GM19452 (cell line): ENCODE measurements around the gene KRT36.

ENCODE experiments used
- ATAC-seq: cut with Tn5 transposase; IDR thresholded peaks from one replicate; pipeline ENCODE4 v1.9.1; 2021; ENCODE audit not compliant: unreplicated experiment

The KRT36 gene

GRCh38 chr17:41480136-41480535 is 9.6 kb downstream of the KRT36 start:
- no peak for ATAC-seq

DNA sequence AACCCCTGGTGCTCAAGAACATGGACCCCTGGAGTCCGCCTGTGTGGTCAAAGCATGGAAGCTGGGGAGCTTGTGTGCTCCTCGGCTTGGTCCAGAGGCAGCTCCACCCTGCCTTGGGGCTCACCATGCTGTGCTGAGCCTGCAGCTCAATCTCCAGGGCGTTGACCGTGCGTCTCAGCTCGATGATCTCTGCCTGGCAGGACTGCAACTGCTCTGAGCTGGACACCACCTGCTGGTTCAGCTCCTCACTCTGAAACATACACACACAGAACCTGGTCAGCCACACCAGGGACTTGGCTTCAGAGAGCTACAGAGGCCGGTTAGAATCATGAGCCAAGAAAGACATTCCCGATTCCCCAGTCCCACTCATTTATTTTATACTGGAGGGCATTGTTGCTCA is 11.5 kb downstream of the KRT36 start:
- no peak for ATAC-seq

- ATAC-seq = no peak
These were observed 12.6 kb downstream of the KRT36 start for GRCh38 chr17:41476866-41477815.

GRCh38 chr17:41475421-41475820 is 14.3 kb downstream of the KRT36 start:
- no peak for ATAC-seq

GRCh38 chr17:41474863-41475262 is 14.8 kb downstream of the KRT36 start:
- no peak for ATAC-seq

GRCh38 chr17:41468346-41468745 is 21.4 kb downstream of the KRT36 start:
- no peak for ATAC-seq

DNA sequence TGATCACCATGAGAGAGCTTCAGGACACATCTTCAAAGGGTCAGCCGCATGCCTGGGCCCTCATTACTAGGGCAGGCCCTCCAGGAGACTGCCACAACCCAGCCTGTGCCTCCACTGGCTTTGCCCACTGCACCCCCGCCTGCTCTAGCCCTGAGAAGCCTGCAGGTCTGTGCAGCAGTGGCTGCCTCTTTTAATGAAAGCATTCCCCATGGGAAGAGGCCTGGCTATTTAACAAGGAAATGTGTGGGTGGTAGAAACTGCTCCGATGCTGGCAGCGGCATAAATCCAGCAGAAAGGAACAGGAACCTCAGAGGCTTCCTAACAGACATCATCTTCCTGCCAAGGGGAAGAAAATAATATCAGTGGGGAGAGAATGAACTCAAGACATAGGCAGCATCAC is 22.1 kb downstream of the KRT36 start:
- no peak for ATAC-seq

- ATAC-seq = no peak
These were observed 22.7 kb downstream of the KRT36 start, which contains the start of gene KRT32 for GRCh38 chr17:41466988-41467387. Gene KRT32 (minus strand): TSS chr17:41467386. CDS start chr17:41467325, 61 bp downstream.

DNA sequence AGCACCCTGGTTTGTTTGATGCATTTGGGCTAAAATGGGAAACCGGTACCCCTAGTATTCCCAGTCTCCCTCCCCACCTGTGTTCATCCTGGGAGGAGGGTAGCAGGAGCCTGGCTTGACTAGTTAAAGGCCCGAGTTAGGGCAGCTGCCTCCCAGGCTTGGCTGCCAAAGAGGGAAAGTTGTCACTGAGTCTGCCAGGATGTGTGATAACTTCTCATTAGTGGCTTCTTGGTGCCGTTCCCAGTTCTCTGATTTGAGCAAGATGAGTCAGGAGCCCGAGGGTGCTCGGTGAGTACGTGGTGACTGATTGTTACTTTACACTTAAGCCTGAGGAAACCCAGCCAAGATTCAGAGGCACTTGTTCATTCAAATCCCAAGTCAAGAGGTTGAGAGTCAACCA is 25.0 kb downstream of the KRT36 start:
- ATAC-seq = no peak

DNA sequence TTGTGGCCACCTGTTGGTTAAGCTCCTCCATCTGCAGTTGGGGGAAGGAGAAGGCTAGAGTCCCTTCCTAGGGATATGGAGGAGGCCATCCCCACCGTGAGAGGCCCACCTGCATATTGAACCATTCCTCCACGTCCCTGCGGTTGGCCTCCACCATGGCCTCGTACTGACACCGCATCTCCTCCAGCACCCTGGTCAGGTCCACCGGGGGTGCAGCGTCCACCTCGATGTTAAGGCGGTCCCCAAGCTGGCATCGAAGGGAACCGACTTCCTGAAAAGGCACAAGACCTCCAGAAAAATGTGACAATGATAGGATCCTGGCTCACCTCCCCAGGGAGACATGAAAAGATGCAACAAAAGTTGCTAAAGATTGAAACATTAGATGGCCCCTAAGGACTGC is 25.5 kb downstream of the KRT36 start:
- no peak for ATAC-seq

DNA sequence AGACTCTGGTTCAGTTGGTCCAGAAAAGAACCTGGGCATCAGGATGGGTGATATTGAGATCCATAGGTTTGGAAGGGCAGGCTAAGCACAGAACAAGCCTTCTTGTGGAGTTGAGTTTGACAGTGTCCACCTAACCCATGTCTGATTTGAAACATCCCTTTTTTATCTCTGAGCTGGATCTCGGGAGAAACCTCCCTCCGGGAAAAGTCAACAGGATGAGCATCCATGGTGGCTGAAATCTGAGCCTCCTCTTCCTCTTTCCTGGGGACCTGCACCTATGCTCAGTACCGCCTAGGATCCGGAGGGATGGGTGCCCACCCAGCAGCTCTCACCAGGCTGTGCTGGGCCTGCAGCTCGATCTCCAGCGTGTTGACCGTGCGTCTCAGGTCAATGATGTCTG is 26.0 kb downstream of the KRT36 start:
- ATAC-seq = no peak

DNA sequence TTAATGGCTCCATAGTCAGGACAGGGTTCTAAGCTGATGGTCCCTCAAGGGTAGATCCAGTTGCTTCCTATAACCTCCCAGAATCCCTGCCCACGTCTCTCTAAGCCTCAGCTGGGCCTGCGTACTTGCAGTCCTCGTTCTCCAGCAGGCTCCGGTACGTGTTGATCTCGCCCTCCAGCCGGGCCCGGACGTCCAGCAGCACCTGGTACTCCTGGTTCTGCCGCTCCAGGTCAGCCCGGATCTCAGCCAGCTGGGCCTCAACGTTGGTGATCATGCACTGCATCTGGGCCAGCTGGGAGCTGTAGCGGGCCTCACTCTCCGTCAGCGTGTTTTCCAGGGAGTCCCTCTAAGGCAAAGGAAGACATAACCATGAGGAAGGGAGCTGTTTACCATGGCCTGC is 27.0 kb downstream of the KRT36 start:
- no peak for ATAC-seq

DNA sequence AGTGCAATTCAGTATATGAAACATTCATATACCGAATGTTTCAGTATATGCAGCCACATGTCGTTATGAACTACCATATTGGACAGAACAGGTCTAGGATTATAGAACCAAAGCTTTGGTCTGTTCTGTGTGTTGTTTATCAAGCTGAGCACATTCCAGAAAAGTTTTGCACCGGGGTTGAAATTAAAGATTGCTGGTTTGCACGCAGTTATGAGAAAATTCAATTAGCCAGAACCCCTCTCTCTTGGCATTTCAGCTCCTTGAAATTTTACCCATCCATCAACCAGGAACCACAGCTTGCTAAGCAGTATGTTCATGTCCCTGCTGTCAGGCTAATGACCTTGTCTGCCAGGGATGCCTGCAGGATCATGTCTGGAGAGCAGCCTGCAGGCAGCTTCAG is 32.0 kb downstream of the KRT36 start:
- ATAC-seq = no peak

DNA sequence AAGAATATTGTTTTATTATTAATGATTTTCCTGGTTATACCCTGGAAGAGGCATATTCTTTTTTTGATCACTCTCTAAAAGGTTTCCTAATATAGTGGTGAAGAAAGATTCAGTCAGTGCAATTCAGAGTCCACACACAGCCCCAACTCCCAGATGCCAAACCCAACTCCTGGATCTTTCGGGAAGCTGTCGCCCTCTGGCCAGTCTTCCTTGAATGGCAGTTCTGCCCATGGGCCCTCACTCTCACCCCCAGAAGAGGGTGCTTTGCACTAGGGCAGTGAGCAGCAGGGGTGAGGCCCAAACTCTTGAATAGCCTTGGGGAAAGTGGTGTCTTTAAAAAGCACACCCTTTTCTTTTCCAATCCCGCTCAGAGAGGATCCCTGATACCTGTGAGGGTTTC is 33.5 kb downstream of the KRT36 start:
- ATAC-seq = no peak

DNA sequence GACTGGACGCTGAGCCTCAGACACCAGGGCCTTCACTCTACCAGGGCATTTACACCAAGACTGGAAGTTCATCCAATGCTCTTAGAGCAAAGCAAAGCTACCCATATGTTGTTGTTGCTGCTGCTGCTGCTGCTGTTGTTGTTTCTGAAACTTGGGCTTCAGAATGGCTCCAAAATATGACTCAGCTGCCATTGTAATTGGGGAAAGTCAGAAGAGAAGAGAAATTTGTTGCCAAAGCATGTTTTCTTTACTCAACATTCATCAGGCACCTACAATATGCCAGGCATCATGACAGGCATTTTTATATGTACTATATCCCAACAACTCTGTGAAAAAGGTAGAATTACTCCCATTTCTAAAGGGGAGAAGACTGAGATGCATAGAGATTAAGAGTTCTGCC is 34.5 kb downstream of the KRT36 start:
- ATAC-seq = no peak

DNA sequence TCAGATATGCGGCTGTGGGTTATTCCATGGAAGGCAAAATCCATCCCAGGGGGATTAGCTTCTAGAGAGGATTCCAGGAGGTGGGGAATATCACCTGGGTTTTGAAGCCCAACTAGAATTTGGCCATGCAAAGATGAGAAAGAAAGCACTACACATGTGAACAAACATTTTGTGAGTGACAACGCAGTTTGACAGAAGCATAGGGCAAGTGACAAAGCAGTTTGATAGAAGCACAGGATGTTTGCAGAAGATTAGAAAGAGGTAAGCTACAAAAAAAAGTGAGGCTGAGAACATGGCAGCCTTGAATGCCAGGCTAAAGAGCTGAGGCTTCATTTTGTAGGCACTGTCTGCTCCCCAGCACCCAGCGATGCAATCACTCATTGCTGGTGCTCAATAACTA is 36.6 kb downstream of the KRT36 start:
- no peak for ATAC-seq

DNA sequence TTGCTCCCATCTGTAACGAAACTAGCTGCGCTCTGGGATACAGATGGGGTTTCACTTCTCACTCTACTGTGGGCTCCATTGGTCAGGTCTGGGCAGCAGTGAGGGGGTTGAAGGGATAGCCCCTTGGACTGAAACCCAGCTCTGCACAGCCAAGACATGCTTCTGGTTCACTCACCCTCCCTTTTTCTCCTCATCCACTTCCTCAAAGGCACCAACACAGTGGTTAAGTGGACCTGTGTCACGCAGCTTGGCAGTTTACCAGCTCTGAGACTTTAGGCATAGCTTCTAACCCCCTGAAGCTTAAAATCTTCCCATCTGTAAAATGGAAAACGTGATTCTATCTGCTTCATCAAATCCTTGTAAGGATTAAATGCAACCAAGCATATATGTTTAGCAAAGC is 37.4 kb downstream of the KRT36 start:
- no peak for ATAC-seq

- ATAC-seq = no peak
These were observed 38.5 kb downstream of the KRT36 start for GRCh38 chr17:41451154-41451728.

GRCh38 chr17:41449008-41449407 is 40.7 kb downstream of the KRT36 start:
- ATAC-seq = no peak

DNA sequence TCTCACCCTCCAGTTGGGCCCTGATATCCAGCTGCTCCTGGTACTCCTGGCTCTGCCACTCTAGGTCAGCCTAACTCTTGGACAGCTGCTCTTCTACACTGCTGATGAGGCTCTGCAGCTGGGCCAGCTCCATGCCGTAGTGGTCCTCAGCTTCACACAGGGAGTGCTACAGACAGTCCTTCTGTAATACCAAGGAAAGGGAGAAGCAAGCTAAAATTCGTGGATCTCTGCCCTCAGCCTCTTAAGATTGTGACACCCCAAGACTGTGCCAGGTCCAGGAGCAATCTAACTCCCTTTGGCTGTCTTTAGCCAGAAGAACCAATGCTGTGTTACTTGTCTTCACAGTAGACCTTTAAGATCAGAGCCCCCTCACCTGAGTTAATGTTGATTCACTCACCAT is 41.2 kb downstream of the KRT36 start:
- ATAC-seq = no peak

- no peak for ATAC-seq
These were observed 42.9 kb downstream of the KRT36 start for GRCh38 chr17:41446806-41447205.

GRCh38 chr17:41444640-41445039 is 45.1 kb downstream of the KRT36 start:
- ATAC-seq = no peak
